ENCODE data around the gene GSTM1.
A peak's percentile ranks its signal among the peaks of the same experiment; 100 is the strongest.
"Not testable (repeated sequence)": the region's sequence is repeated elsewhere in the genome, so short reads cannot be mapped to it uniquely, and the experiment has no call there.

The GSTM1 gene

GRCh38 chr1:109660691-109661026 lies 27.0 kb upstream of the GSTM1 start:
- DNase-seq: not testable (repeated sequence)

- DNase-seq: no peak
Measured at GRCh38 chr1:109661391-109661790, 26.2 kb upstream of the GSTM1 start.

GRCh38 chr1:109664671-109665070 lies 22.9 kb upstream of the GSTM1 start:
- no peak for DNase-seq

- peak; percentile 25 to 46 for DNase-seq
Measured at GRCh38 chr1:109667452-109668122, 20.0 kb upstream of the GSTM1 start, which contains the start of gene GSTM2. GSTM2 (plus strand) TSS chr1:109668057; CDS start chr1:109668116, 59 bp downstream.

GRCh38 chr1:109668123-109668775 lies 19.4 kb upstream of the GSTM1 start:
- DNase-seq: no peak

GRCh38 chr1:109669246-109669948 lies 18.2 kb upstream of the GSTM1 start:
- DNase-seq: no peak

- not testable (repeated sequence) for DNase-seq
Measured at GRCh38 chr1:109669949-109670302, 17.7 kb upstream of the GSTM1 start.

- DNase-seq: no peak
Measured at GRCh38 chr1:109671067-109671466, 16.6 kb upstream of the GSTM1 start.

- not testable (repeated sequence) for DNase-seq
Measured at GRCh38 chr1:109673861-109674260, 13.8 kb upstream of the GSTM1 start.

GRCh38 chr1:109676683-109677381 lies 10.8 kb upstream of the GSTM1 start:
- not testable (repeated sequence) for DNase-seq

GRCh38 chr1:109677459-109677858 lies 10.2 kb upstream of the GSTM1 start:
- no peak for DNase-seq

- not testable (repeated sequence) for DNase-seq
Measured at GRCh38 chr1:109678637-109679036, 9.0 kb upstream of the GSTM1 start.

GRCh38 chr1:109684777-109685176 lies 2.8 kb upstream of the GSTM1 start:
- DNase-seq: not testable (repeated sequence)

GRCh38 chr1:109685399-109685798 lies 2.2 kb upstream of the GSTM1 start:
- not testable (repeated sequence) for DNase-seq

GRCh38 chr1:109685890-109686289 lies 1.7 kb upstream of the GSTM1 start:
- not testable (repeated sequence) for DNase-seq

GRCh38 chr1:109687109-109687508 lies 508 bp upstream of the GSTM1 start:
- DNase-seq: not testable (repeated sequence)

- no peak for DNase-seq
Measured at GRCh38 chr1:109689844-109690405, 2.3 kb downstream of the GSTM1 start.

- DNase-seq: no peak
Measured at GRCh38 chr1:109691759-109692158, 4.1 kb downstream of the GSTM1 start.

- not testable (repeated sequence) for DNase-seq
Measured at GRCh38 chr1:109694400-109694799, 6.8 kb downstream of the GSTM1 start.

GRCh38 chr1:109695138-109695537 lies 7.5 kb downstream of the GSTM1 start:
- not testable (repeated sequence) for DNase-seq

GRCh38 chr1:109697066-109697465 lies 9.4 kb downstream of the GSTM1 start:
- DNase-seq: no peak

GRCh38 chr1:109697861-109698260 lies 10.2 kb downstream of the GSTM1 start:
- not testable (repeated sequence) for DNase-seq

- not testable (repeated sequence) for DNase-seq
Measured at GRCh38 chr1:109702940-109703339, 15.3 kb downstream of the GSTM1 start.

All from NCI-H2081 (cell line).